Testis (tissue), 3 donors: ENCODE measurements around the gene SLC7A11. TPM values are rescaled to one million over a fixed set of nuclear protein-coding genes. Genes with fewer than 3 reads are reported as not detected.

Experiments used
- DNase-seq: peaks from one replicate; pipeline ENCODE4 v3.0.0-alpha.2; 2019
- H3K27ac ChIP-seq, 2 donors: fragments of 200-600 bp; sonication (generic); one replicate each; pipeline ENCODE4 v1.5.1; 2019
- H3K27me3 ChIP-seq: fragments of 200-600 bp; sonication (generic); one replicate; pipeline ENCODE4 v1.5.1; 2019
- H3K36me3 ChIP-seq: fragments of 200-600 bp; sonication (generic); one replicate; pipeline ENCODE4 v1.5.1; 2017; ENCODE audit warnings: low read depth; ENCODE audit errors: missing control alignments
- H3K4me1 ChIP-seq: fragments of 200-600 bp; sonication (generic); one replicate; pipeline ENCODE4 v1.5.1; 2019
- H3K4me3 ChIP-seq, 2 donors: fragments of 200-600 bp; sonication (generic); one replicate each; pipeline ENCODE4 v1.5.1; 2017 to 2019
- H3K9me3 ChIP-seq: fragments of 200-600 bp; sonication (generic); one replicate; pipeline ENCODE4 v1.5.1; 2017
- CTCF ChIP-seq, 3 experiments: fragments of 450-650 bp in 2 of 3; fragments of 200-600 bp in 1 of 3; sonication (generic) in 1 of 3; IDR thresholded peaks; one replicate each; pipeline ENCODE4 v1.5.1; 2016 to 2019; ENCODE audit warnings: antibody characterized with exemption in 3 of 3, mild to moderate bottlenecking in 2 of 3, moderate library complexity in 1 of 3
- POLR2A ChIP-seq: fragments of 450-650 bp; IDR thresholded peaks from one replicate; pipeline ENCODE4 v1.6.1; 2017; ENCODE audit warnings: antibody characterized with exemption, mild to moderate bottlenecking, moderate library complexity
- WGBS, 2 donors: methylation state at CpG; one replicate each; pipeline ENCODE4 v1.1.5; 2018; 5-methylcytosine and 5-hydroxymethylcytosine counted together
- intact Hi-C: fragments of 100-400 bp; cut with DNase I; formaldehyde crosslinking; loops from one replicate; pipeline ENCODE4 v1.15.1; 2023; ENCODE audit warnings: low total_unique reads
- polyA plus RNA-seq: library from polyadenylated mRNA; stranded (reverse); fragments of 350-450 nt; fragmentation: Illumina TruSeq; extraction: RNeasy Lipid Tissue Mini Kit (QIAGEN cat#74804); gene quantifications from one replicate; pipeline ENCODE4 v1.2.3, GENCODE V29; 2014; ENCODE audit warnings: low read depth, low replicate concordance; ENCODE audit not compliant: insufficient read depth
- total RNA-seq, 2 donors: library from RNA; depleted of rRNA; stranded (reverse); fragments of >200 nt; gene quantifications; one replicate each; pipeline ENCODE4 v1.2.3, GENCODE V29; 2016

The SLC7A11 gene
- total and polyA plus RNA-seq, 3 donors from 2014 or later = 1.3 to 1.5 (median 1.3) TPM

GRCh38 chr4:138275963-138276621 lies 33.9 kb upstream of the SLC7A11 start:
- no peak for DNase-seq
- no peaks in the 10 kb centered on the region for H3K36me3 ChIP-seq
- no peaks in the 10 kb centered on the region for H3K4me1 ChIP-seq
- H3K27me3 ChIP-seq = no peaks in the 10 kb centered on the region
- H3K4me3 ChIP-seq = no peak overlapping the region
- intact Hi-C loops = no loop called here
- 63 to 65% methylated on average over 3 of the region's 3 CpGs for WGBS, 2 donors
- H3K27ac ChIP-seq = no peak overlapping the region
- H3K9me3 ChIP-seq = no peaks in the 10 kb centered on the region
- no peak for TF ChIP-seq POLR2A
- TF ChIP-seq CTCF (IDR thresholded peaks at IDR 0.05) = no peak

- H3K27ac ChIP-seq = no peak overlapping the region
- 97 to 100% methylated on average over 1 of the region's 1 CpG for WGBS, 2 donors
- DNase-seq = no peak
- H3K36me3 ChIP-seq = no peaks in the 10 kb centered on the region
- no peak overlapping the region for H3K4me3 ChIP-seq
- no peaks in the 10 kb centered on the region for H3K4me1 ChIP-seq
- no peaks in the 10 kb centered on the region for H3K27me3 ChIP-seq
- no peaks in the 10 kb centered on the region for H3K9me3 ChIP-seq
- TF ChIP-seq POLR2A (no peak), CTCF (IDR thresholded peaks at IDR 0.05) (no peak)
- intact Hi-C loops = no loop called here
Observed at GRCh38 chr4:138275216-138275615, 33.1 kb upstream of the SLC7A11 start.

- no peak overlapping the region for H3K27ac ChIP-seq
- no peaks in the 10 kb centered on the region for H3K4me1 ChIP-seq
- intact Hi-C loops = no loop called here
- TF ChIP-seq CTCF (IDR thresholded peaks at IDR 0.05) (no peak), POLR2A (no peak)
- H3K9me3 ChIP-seq = no peaks in the 10 kb centered on the region
- no peak for DNase-seq
- H3K36me3 ChIP-seq = no peaks in the 10 kb centered on the region
- no peaks in the 10 kb centered on the region for H3K27me3 ChIP-seq
- no peak overlapping the region for H3K4me3 ChIP-seq
Observed at GRCh38 chr4:138269175-138269574, 27.0 kb upstream of the SLC7A11 start.

- TF ChIP-seq CTCF (IDR thresholded peaks at IDR 0.05) (no peak), POLR2A (no peak)
- no peaks in the 10 kb centered on the region for H3K9me3 ChIP-seq
- no peak for DNase-seq
- no peak overlapping the region for H3K27ac ChIP-seq
- no peaks in the 10 kb centered on the region for H3K27me3 ChIP-seq
- H3K4me3 ChIP-seq = no peak overlapping the region
- no peaks in the 10 kb centered on the region for H3K4me1 ChIP-seq
- no peaks in the 10 kb centered on the region for H3K36me3 ChIP-seq
- intact Hi-C loops = no loop called here
Observed at GRCh38 chr4:138267835-138268234, 25.7 kb upstream of the SLC7A11 start.

GRCh38 chr4:138266948-138267347 lies 24.8 kb upstream of the SLC7A11 start:
- no peaks in the 10 kb centered on the region for H3K36me3 ChIP-seq
- H3K4me3 ChIP-seq = no peak overlapping the region
- no peaks in the 10 kb centered on the region for H3K27me3 ChIP-seq
- no peaks in the 10 kb centered on the region for H3K9me3 ChIP-seq
- no peak for TF ChIP-seq POLR2A
- TF ChIP-seq CTCF (IDR thresholded peaks at IDR 0.05) = no peak
- no peak for DNase-seq
- H3K4me1 ChIP-seq = no peaks in the 10 kb centered on the region
- H3K27ac ChIP-seq = no peak overlapping the region
- WGBS, 2 donors = 86 to 88% methylated on average over 5 of the region's 5 CpGs
- intact Hi-C loops = no loop called here
